Progenitor cell of endocrine pancreas (in vitro differentiated cells): ENCODE measurements around the gene CLASP1. TPM values are rescaled to one million over a fixed set of nuclear protein-coding genes. Genes with fewer than 3 reads are reported as not detected.

Source experiments
- DNase-seq: peaks from one replicate; pipeline ENCODE4 v3.0.0; 2021; ENCODE audit warnings: low spot score; ENCODE audit not compliant: unreplicated experiment
- H3K27ac Mint-ChIP-seq: 2 replicates; pipeline ENCODE4 v1.8.0; 2021; ENCODE audit warnings: mild to moderate bottlenecking, moderate library complexity, mixed read lengths
- H3K27me3 Mint-ChIP-seq: 2 replicates; pipeline ENCODE4 v1.8.0; 2021; ENCODE audit warnings: mixed read lengths
- H3K36me3 Mint-ChIP-seq: 2 replicates; pipeline ENCODE4 v1.8.0; 2022; ENCODE audit warnings: mixed read lengths; ENCODE audit not compliant: insufficient read depth
- H3K4me1 Mint-ChIP-seq: 2 replicates; pipeline ENCODE4 v1.8.0; 2021; ENCODE audit warnings: low read depth, mixed read lengths
- H3K4me3 Mint-ChIP-seq: 2 replicates; pipeline ENCODE4 v1.8.0; 2021; ENCODE audit warnings: low read depth, mild to moderate bottlenecking, moderate library complexity, mixed read lengths
- H3K9me3 Mint-ChIP-seq: 2 replicates; pipeline ENCODE4 v1.8.0; 2021; ENCODE audit warnings: low read depth, mixed read lengths
- total RNA-seq: library from RNA; stranded (reverse); gene quantifications from 2 replicates; pipeline ENCODE4 v1.2.1, GENCODE V29; 2021
- TF ChIP-seq, protein P1 (sequence below): fragments of 200-600 bp; sonication (generic); IDR thresholded peaks from one replicate; pipeline ENCODE4 v1.5.0; 2021; ENCODE audit warnings: antibody characterized with exemption, mild to moderate bottlenecking; ENCODE audit not compliant: unreplicated experiment

The CLASP1 gene
- total RNA-seq, 1 donor from 2014 or later = 102 TPM

DNA sequence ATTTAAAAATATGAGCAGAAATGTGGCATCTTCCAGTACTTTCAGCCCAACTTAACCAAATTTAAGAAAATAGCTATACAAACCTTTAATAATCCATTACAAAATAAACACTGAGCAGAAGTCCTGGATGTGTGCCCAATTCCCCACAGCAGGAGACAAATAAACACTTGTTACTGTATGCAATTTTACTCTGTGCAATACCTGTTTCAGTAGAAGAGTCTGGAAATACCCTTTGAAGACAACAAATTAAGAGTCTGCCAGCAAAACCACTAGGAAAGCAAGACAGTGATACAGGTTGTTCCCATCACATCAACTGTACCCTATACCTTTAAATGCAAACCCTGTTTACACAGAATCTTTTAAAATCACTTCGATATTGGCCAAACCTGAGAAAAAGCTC, 160.0 kb downstream of the CLASP1 start:
- TF ChIP-seq, protein P1, sequence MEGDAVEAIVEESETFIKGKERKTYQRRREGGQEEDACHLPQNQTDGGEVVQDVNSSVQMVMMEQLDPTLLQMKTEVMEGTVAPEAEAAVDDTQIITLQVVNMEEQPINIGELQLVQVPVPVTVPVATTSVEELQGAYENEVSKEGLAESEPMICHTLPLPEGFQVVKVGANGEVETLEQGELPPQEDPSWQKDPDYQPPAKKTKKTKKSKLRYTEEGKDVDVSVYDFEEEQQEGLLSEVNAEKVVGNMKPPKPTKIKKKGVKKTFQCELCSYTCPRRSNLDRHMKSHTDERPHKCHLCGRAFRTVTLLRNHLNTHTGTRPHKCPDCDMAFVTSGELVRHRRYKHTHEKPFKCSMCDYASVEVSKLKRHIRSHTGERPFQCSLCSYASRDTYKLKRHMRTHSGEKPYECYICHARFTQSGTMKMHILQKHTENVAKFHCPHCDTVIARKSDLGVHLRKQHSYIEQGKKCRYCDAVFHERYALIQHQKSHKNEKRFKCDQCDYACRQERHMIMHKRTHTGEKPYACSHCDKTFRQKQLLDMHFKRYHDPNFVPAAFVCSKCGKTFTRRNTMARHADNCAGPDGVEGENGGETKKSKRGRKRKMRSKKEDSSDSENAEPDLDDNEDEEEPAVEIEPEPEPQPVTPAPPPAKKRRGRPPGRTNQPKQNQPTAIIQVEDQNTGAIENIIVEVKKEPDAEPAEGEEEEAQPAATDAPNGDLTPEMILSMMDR = no peak
- Mint-ChIP-seq H3K4me3 (no peak overlapping the region), H3K27me3 (no peaks in the 10 kb centered on the region), H3K9me3 (no peaks in the 10 kb centered on the region), H3K4me1 (no peaks in the 10 kb centered on the region), H3K36me3 (peaks cover 14% of the 10 kb centered on the region), H3K27ac (no peak overlapping the region)
- no peak for DNase-seq

DNA sequence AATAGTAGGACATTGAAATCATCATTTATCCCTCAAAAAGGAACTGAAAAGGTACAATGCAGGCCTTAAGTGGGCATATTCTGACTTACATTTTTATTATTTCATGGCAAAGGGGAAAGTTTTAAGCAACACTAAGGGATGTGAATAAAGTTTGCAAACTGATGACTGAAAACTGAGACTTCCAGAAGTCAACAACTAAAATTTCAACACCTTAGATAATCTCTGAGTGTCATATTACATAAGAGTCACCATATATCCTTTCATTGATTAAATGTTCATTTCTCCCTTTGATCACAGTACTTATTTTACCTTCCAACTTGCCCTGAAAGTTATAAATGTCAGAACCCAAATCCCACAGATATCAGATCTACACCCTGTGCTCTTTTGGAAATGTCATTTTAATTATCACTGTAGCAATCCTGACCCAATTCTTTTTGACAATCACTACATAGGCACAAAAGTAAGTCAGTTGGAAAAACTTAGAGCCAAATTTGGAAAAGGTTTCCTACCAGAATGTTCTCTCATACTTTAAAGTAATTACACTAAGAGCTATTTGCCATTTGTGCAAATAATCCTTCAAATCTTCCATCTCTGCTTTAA, 163.0 kb downstream of the CLASP1 start:
- no peaks in the 10 kb centered on the region for H3K4me1 Mint-ChIP-seq
- H3K9me3 Mint-ChIP-seq = no peaks in the 10 kb centered on the region
- no peak for DNase-seq
- TF ChIP-seq, protein P1 = no peak
- no peaks in the 10 kb centered on the region for H3K27me3 Mint-ChIP-seq
- no peak overlapping the region for H3K4me3 Mint-ChIP-seq
- H3K27ac Mint-ChIP-seq = no peak overlapping the region
- H3K36me3 Mint-ChIP-seq = peaks cover 2% of the 10 kb centered on the region

DNA sequence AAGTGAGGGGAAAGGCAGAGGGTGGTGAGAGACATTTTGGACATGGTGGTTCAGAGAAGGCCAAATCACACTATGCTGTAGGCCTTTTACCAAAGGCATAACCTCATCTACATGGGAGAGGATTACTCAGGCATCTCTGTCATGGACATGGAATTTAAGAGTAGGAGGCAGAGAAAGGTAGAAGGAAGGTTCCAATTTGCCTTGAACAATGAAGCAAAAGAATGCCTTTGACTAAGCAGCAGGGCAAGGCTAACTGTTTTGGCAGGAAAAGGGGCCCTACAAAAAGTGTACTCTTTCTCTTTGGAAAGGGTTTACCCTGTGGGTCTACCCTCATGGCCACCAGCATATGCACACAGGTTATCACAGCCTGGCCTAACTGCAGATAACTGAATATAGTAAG, 164.2 kb downstream of the CLASP1 start:
- no peaks in the 10 kb centered on the region for H3K9me3 Mint-ChIP-seq
- H3K27me3 Mint-ChIP-seq = no peaks in the 10 kb centered on the region
- no peak for DNase-seq
- TF ChIP-seq, protein P1 = no peak
- H3K4me3 Mint-ChIP-seq = no peak overlapping the region
- no peaks in the 10 kb centered on the region for H3K4me1 Mint-ChIP-seq
- H3K27ac Mint-ChIP-seq = no peak overlapping the region
- peaks cover 2% of the 10 kb centered on the region for H3K36me3 Mint-ChIP-seq

DNA sequence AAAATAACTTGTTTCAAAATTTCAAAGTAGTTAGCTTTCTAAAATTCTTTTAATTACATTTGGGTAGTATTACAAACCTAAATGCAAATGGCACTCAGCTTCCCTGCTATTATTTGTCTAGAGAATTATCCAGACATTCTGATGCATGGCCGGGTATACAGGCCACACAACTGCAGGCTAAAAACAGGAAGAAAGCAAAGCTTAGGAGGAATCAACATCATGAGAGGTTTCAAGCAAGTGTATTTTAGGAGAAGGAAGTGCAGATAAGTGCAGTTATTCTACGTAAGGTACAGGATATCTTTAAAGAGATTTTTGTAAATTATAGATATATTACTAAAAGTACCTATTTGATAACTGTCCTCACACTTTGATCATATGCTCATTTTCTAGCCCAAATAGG, 165.4 kb downstream of the CLASP1 start:
- no peak overlapping the region for H3K4me3 Mint-ChIP-seq
- H3K4me1 Mint-ChIP-seq = peaks cover 1% of the 10 kb centered on the region
- H3K9me3 Mint-ChIP-seq = no peaks in the 10 kb centered on the region
- no peak for DNase-seq
- no peaks in the 10 kb centered on the region for H3K27me3 Mint-ChIP-seq
- peaks cover 2% of the 10 kb centered on the region for H3K36me3 Mint-ChIP-seq
- no peak overlapping the region for H3K27ac Mint-ChIP-seq
- TF ChIP-seq, protein P1 = no peak

DNA sequence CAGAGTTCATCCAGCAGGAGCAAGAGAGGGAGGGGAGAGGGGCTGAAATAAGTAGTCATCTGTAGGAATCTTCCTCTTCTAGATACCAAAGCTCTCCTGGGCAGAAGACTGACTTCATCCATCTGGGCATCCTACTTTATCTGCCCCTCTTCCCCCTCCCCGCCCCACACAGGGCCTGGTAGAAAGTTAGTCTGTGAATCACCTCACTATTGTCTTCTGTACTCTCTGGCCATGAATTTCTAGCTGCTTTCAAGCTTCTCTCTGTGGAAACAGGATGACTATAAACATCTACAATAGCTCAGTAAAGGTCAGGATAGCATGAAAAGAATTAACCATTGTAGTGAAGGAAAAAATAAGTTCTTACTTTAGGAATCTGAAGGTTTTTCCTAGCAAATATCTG, 166.2 kb downstream of the CLASP1 start:
- no peak overlapping the region for H3K27ac Mint-ChIP-seq

More for the DNA sequence above, 166.2 kb downstream of the CLASP1 start:
- peaks cover 2% of the 10 kb centered on the region for H3K36me3 Mint-ChIP-seq
- no peaks in the 10 kb centered on the region for H3K9me3 Mint-ChIP-seq
- H3K4me1 Mint-ChIP-seq = peaks cover 1% of the 10 kb centered on the region
- H3K27me3 Mint-ChIP-seq = no peaks in the 10 kb centered on the region
- no peak overlapping the region for H3K4me3 Mint-ChIP-seq
- TF ChIP-seq, protein P1 = no peak
- DNase-seq = no peak
